ENCODE results near the gene GTF2B.

DNA sequence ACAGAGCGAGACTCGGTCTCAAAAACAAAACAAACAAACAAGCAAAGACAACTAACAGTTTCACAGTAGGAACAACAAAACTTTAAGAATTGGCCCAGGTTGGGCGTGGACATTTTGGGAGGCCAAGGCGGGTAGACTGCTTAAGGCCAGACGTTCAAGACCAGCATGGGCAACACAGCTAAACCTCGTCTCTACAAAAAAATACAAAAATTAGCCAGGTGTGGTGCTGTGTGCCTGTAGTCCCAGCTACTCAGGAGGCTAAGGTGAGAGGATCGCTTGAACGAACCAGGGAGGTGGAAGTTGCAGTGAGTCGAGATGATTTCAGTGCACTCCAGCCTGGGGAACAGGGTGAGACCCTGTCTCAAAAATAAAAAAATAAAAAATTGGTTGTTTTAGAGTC is 13.5 kb downstream of the GTF2B start:
- TF ChIP-seq, protein P1, sequence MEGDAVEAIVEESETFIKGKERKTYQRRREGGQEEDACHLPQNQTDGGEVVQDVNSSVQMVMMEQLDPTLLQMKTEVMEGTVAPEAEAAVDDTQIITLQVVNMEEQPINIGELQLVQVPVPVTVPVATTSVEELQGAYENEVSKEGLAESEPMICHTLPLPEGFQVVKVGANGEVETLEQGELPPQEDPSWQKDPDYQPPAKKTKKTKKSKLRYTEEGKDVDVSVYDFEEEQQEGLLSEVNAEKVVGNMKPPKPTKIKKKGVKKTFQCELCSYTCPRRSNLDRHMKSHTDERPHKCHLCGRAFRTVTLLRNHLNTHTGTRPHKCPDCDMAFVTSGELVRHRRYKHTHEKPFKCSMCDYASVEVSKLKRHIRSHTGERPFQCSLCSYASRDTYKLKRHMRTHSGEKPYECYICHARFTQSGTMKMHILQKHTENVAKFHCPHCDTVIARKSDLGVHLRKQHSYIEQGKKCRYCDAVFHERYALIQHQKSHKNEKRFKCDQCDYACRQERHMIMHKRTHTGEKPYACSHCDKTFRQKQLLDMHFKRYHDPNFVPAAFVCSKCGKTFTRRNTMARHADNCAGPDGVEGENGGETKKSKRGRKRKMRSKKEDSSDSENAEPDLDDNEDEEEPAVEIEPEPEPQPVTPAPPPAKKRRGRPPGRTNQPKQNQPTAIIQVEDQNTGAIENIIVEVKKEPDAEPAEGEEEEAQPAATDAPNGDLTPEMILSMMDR (IDR thresholded peaks at IDR 0.05; ENCODE audit: insufficient read depth, low read length, poor library complexity, severe bottlenecking): no peak
- TF ChIP-seq EZH2phosphoT487 (conservative IDR thresholded peaks at IDR 0.05; ENCODE audit: low read length): no peak

Measured in SU-DHL-6 (cell line).